Spleen (tissue), 11 donors: ENCODE results near the gene PLAAT4. TPM values are rescaled to one million over a fixed set of nuclear protein-coding genes. Genes with fewer than 3 reads are reported as not detected.

Experiments
- DNase-seq: peaks from one replicate; pipeline ENCODE4 v3.0.0-alpha.2; 2020
- H3K27ac ChIP-seq, 8 donors: fragments of 200-600 bp; sonication (generic) in 7 of 8; 1 replicate in 4 of 8; 2 replicates in 4 of 8; pipeline versions ENCODE4 v1.5.0 to v1.8.0; 2016 to 2021; ENCODE audit warnings: inconsistent platforms in 4 of 8, mild to moderate bottlenecking in 4 of 8, moderate library complexity in 1 of 8
- H3K27me3 ChIP-seq, 7 donors: fragments of 200-600 bp; sonication (generic) in 6 of 7; replicated peaks in 1 of 7; 1 replicate in 4 of 7; 2 replicates in 3 of 7; pipeline versions ENCODE4 v1.5.0 to v1.8.0; 2016 to 2021; ENCODE audit warnings: inconsistent platforms in 3 of 7, mild to moderate bottlenecking in 1 of 7
- H3K36me3 ChIP-seq, 6 donors: fragments of 200-600 bp; sonication (generic) in 5 of 6; 1 replicate in 4 of 6; 2 replicates in 2 of 6; pipeline versions ENCODE4 v1.5.0 to v1.8.0; 2016 to 2021; ENCODE audit warnings: inconsistent platforms in 2 of 6
- H3K4me1 ChIP-seq, 6 donors: fragments of 200-600 bp; sonication (generic) in 5 of 6; 1 replicate in 3 of 6; 2 replicates in 3 of 6; pipeline versions ENCODE4 v1.5.0 to v1.8.0; 2016 to 2021; ENCODE audit warnings: inconsistent platforms in 3 of 6
- H3K4me3 ChIP-seq, 8 donors: fragments of 200-600 bp; sonication (generic) in 7 of 8; 1 replicate in 4 of 8; 2 replicates in 4 of 8; pipeline versions ENCODE4 v1.5.0 to v1.8.0; 2016 to 2021; ENCODE audit warnings: inconsistent platforms in 4 of 8, mild to moderate bottlenecking in 4 of 8, moderate library complexity in 2 of 8
- H3K9me3 ChIP-seq, 8 donors: fragments of 200-600 bp; sonication (generic) in 7 of 8; 1 replicate in 4 of 8; 2 replicates in 4 of 8; pipeline versions ENCODE4 v1.5.0 to v1.8.0; 2016 to 2021; ENCODE audit warnings: inconsistent platforms in 4 of 8
- CTCF ChIP-seq, 11 experiments: fragments of 200-600 bp in 7 of 11; fragments of 450-650 bp in 4 of 11; sonication (generic) in 4 of 11; IDR thresholded peaks in 8 of 11; conservative IDR thresholded peaks in 3 of 11; 1 replicate in 7 of 11; 2 replicates in 4 of 11; pipeline versions ENCODE4 v1.4.0 to v1.8.0; 2016 to 2021; ENCODE audit warnings: antibody characterized with exemption in 11 of 11, inconsistent platforms in 4 of 11, mild to moderate bottlenecking in 1 of 11
- POLR2A ChIP-seq, 3 donors: fragments of 450-650 bp; IDR thresholded peaks; one replicate each; pipeline ENCODE4 v1.5.1; 2017; ENCODE audit warnings: antibody characterized with exemption in 3 of 3, mild to moderate bottlenecking in 1 of 3
- POLR2AphosphoS5 ChIP-seq, 3 donors: sonication (generic); formaldehyde crosslinking; IDR thresholded peaks; one replicate each; pipeline ENCODE4 v1.5.1; 2017; ENCODE audit warnings: antibody characterized with exemption in 3 of 3
- WGBS, 5 donors: extraction: QIAGEN DNeasy Blood & Tissue Kit in 3 of 5; methylation state at CpG; one replicate each; pipeline versions ENCODE4 v1.1.5 to v1.1.7; 2013 to 2018; 5-methylcytosine and 5-hydroxymethylcytosine counted together
- intact Hi-C: fragments of 100-400 bp; cut with DNase I; formaldehyde crosslinking; loops from one replicate; pipeline ENCODE4 v1.15.0; 2023; ENCODE audit warnings: low total_unique reads
- polyA plus RNA-seq, 3 donors: library from polyadenylated mRNA; stranded (reverse); fragments of 200-250 nt; gene quantifications; one replicate each; pipeline ENCODE4 v1.2.1, GENCODE V29; 2013
- total RNA-seq, 7 donors: library from RNA; depleted of rRNA in 3 of 7; stranded (reverse); fragments of >200 nt in 3 of 7; fragmentation: NEBNext Ultra II Directional in 4 of 7; extraction: Animal tissue kit (Norgen Biotek cat#: 25700) in 4 of 7; gene quantifications; one replicate each; pipeline versions ENCODE4 v1.1.0 to v1.2.1, GENCODE V29; 2016 to 2021
- donor health status: healthy with polysubstance abuse.
- donor health status: DM: no; HTN: no; CAD: no; lungs with moderate emphysema.
- donor health status: DM: no; HTN: no; CAD: no.
- donor health status: Bipolar disorder and iron deficiency.
- donor health status: healthy.
- donor health status: DM: no; HTN: no; CAD: no.
- donor health status: DM: yes; HTN: yes; CAD: no.

PLAAT4 gene
- total and polyA plus RNA-seq, 10 donors = 55.6 to 105 (median 68.1) TPM

GRCh38 chr11:63554877-63555223 lies 18.2 kb downstream of the PLAAT4 start:
- Histone ChIP-seq H3K27me3 (no peaks in the 10 kb centered on the region), H3K9me3 (no peaks in the 10 kb centered on the region), H3K27ac (peak overlapping the region in 2 of 8 donors; percentile 69 to 72), H3K4me3 (no peak overlapping the region), H3K36me3 (no peaks in the 10 kb centered on the region), H3K4me1 (peaks cover 4 to 42% (median 24%) of the 10 kb centered on the region in 6 donors)
- no peak for TF ChIP-seq CTCF (IDR thresholded peaks at IDR 0.05 in 8 of 11, conservative IDR thresholded peaks at IDR 0.05 in 3 of 11)
- TF ChIP-seq POLR2A (IDR thresholded peaks at IDR 0.05) = no peak
- TF ChIP-seq POLR2AphosphoS5 (IDR thresholded peaks at IDR 0.05) = no peak
- intact Hi-C loops = no loop called here
- 71 to 84% (median 81%) methylated on average over 4 of the region's 4 CpGs for WGBS, 5 donors
- DNase-seq = no peak

GRCh38 chr11:63556404-63557013 lies 19.9 kb downstream of the PLAAT4 start:
- no peak overlapping the region for H3K4me3 ChIP-seq
- H3K36me3 ChIP-seq = no peaks in the 10 kb centered on the region
- no peak overlapping the region for H3K27ac ChIP-seq
- 81 to 85% (median 84%) methylated on average over 7 of the region's 7 CpGs for WGBS, 5 donors
- H3K9me3 ChIP-seq = no peaks in the 10 kb centered on the region
- H3K4me1 ChIP-seq = peaks cover 4 to 41% (median 22%) of the 10 kb centered on the region in 6 donors
- no peak for DNase-seq
- intact Hi-C loops = no loop called here
- TF ChIP-seq POLR2AphosphoS5 (IDR thresholded peaks at IDR 0.05) (no peak), POLR2A (IDR thresholded peaks at IDR 0.05) (no peak), CTCF (IDR thresholded peaks at IDR 0.05 in 8 of 11, conservative IDR thresholded peaks at IDR 0.05 in 3 of 11) (no peak)
- H3K27me3 ChIP-seq = no peaks in the 10 kb centered on the region

- Histone ChIP-seq H3K4me3 (no peak overlapping the region), H3K27me3 (no peaks in the 10 kb centered on the region), H3K36me3 (no peaks in the 10 kb centered on the region), H3K9me3 (no peaks in the 10 kb centered on the region), H3K4me1 (peaks cover 4 to 30% (median 17%) of the 10 kb centered on the region in 6 donors), H3K27ac (no peak overlapping the region)
- 77 to 88% (median 81%) methylated on average over 7 of the region's 7 CpGs for WGBS, 5 donors
- TF ChIP-seq POLR2AphosphoS5 (IDR thresholded peaks at IDR 0.05) (no peak), POLR2A (IDR thresholded peaks at IDR 0.05) (no peak), CTCF (IDR thresholded peaks at IDR 0.05 in 8 of 11, conservative IDR thresholded peaks at IDR 0.05 in 3 of 11) (no peak)
- no peak for DNase-seq
- intact Hi-C loops = no loop called here
These were observed 21.0 kb downstream of the PLAAT4 start for GRCh38 chr11:63557570-63557969.

- DNase-seq = no peak
- Histone ChIP-seq H3K4me3 (no peak overlapping the region), H3K4me1 (peaks cover under 1 to 20% (median 8%) of the 10 kb centered on the region in 6 donors), H3K27me3 (no peaks in the 10 kb centered on the region), H3K36me3 (no peaks in the 10 kb centered on the region), H3K27ac (no peak overlapping the region), H3K9me3 (no peaks in the 10 kb centered on the region)
- TF ChIP-seq CTCF (IDR thresholded peaks at IDR 0.05 in 8 of 11, conservative IDR thresholded peaks at IDR 0.05 in 3 of 11) (no peak), POLR2AphosphoS5 (IDR thresholded peaks at IDR 0.05) (no peak), POLR2A (IDR thresholded peaks at IDR 0.05) (no peak)
- intact Hi-C loops = no loop called here
- 92 to 95% (median 93%) methylated on average over 7 of the region's 7 CpGs for WGBS, 5 donors
These were observed 22.0 kb downstream of the PLAAT4 start for GRCh38 chr11:63558459-63559157.
